Heart left ventricle (tissue), 16 donors: ENCODE results near the gene LRRC32. TPM values are rescaled to one million over a fixed set of nuclear protein-coding genes. Genes with fewer than 3 reads are reported as not detected.

Experiments
- ATAC-seq, 4 donors: fragments of 200-7000 bp; cut with Tn5 transposase; one replicate each; pipeline ENCODE4 v1.9.1; 2020 to 2022; ENCODE audit warnings: moderate library complexity in 4 of 4, mild to moderate bottlenecking in 3 of 4, moderate number of reproducible peaks in 1 of 4
- DNase-seq, 5 donors: peaks; one replicate each; pipeline ENCODE4 v3.0.0-alpha.2; 2020
- H3K27ac ChIP-seq, 12 donors: fragments of 200-600 bp; sonication (generic) in 4 of 12; one replicate each; pipeline versions ENCODE4 v1.5.0 to v1.8.0; 2016 to 2022; ENCODE audit warnings: mild to moderate bottlenecking in 2 of 12
- H3K27me3 ChIP-seq, 9 donors: fragments of 200-600 bp; sonication (generic) in 2 of 9; one replicate each; pipeline versions ENCODE4 v1.5.1 to v1.8.0; 2016 to 2022; ENCODE audit warnings: mild to moderate bottlenecking in 3 of 9
- H3K36me3 ChIP-seq, 9 donors: fragments of 200-600 bp; sonication (generic) in 2 of 9; one replicate each; pipeline versions ENCODE4 v1.5.0 to v1.8.0; 2018 to 2022; ENCODE audit warnings: mild to moderate bottlenecking in 2 of 9
- H3K4me1 ChIP-seq, 12 donors: fragments of 200-600 bp; sonication (generic) in 4 of 12; one replicate each; pipeline versions ENCODE4 v1.5.0 to v1.8.0; 2016 to 2022; ENCODE audit warnings: mild to moderate bottlenecking in 3 of 12
- H3K4me3 ChIP-seq, 12 donors: fragments of 200-600 bp; sonication (generic) in 4 of 12; one replicate each; pipeline versions ENCODE4 v1.5.0 to v1.8.0; 2017 to 2022; ENCODE audit warnings: mild to moderate bottlenecking in 9 of 12, moderate library complexity in 4 of 12
- H3K9me3 ChIP-seq, 12 donors: fragments of 200-600 bp; sonication (generic) in 4 of 12; one replicate each; pipeline versions ENCODE4 v1.5.0 to v1.8.0; 2016 to 2022; ENCODE audit warnings: mild to moderate bottlenecking in 1 of 12
- POLR2A ChIP-seq, 2 donors: fragments of 450-650 bp; IDR thresholded peaks; one replicate each; pipeline ENCODE4 v1.6.1; 2017; ENCODE audit warnings: antibody characterized with exemption in 2 of 2, mild to moderate bottlenecking in 2 of 2, moderate library complexity in 2 of 2
- WGBS, 4 donors: extraction: QIAGEN DNeasy Blood & Tissue Kit in 2 of 4; methylation state at CpG; one replicate each; pipeline versions ENCODE4 v1.1.5 to v1.1.7; 2013 to 2018; 5-methylcytosine and 5-hydroxymethylcytosine counted together
- intact Hi-C, 10 donors: fragments of 100-400 bp; cut with DNase I; formaldehyde crosslinking; loops; one replicate each; pipeline versions ENCODE4 v1.11.1 to v1.14.2; 2022
- polyA plus RNA-seq, 2 donors: library from polyadenylated mRNA; stranded (reverse); fragments of 200-250 nt; gene quantifications; one replicate each; pipeline ENCODE4 v1.2.3, GENCODE V29; 2013
- total RNA-seq, 9 donors: library from RNA; depleted of rRNA in 2 of 9; stranded (reverse); fragments of >200 nt in 2 of 9; fragmentation: NEBNext Ultra II Directional in 3 of 9; extraction: Animal tissue kit (Norgen Biotek cat#: 25700) in 3 of 9; gene quantifications; one replicate each; pipeline versions ENCODE4 v1.1.0 to v1.2.4, GENCODE V29; 2016 to 2023
- TF ChIP-seq, protein P1 (sequence below), 12 donors: fragments of 200-600 bp; sonication (generic) in 4 of 12; IDR thresholded peaks; one replicate each; pipeline versions ENCODE4 v1.5.0 to v1.8.0; 2018 to 2022; ENCODE audit warnings: antibody characterized with exemption in 12 of 12, mild to moderate bottlenecking in 5 of 12
- donor health status: ischemic (EF 13 %, LVEDD 7.1; RV severe dilation, severe dysfunction).
- donor health status: healthy with polysubstance abuse.
- donor health status: DM: no; HTN: yes; CAD: no.
- donor health status: DM: no; HTN: no; CAD: no.
- donor health status: ischemic (EF 25% LVEDD 6.9; RV normal size, moderate dysfunction).
- donor health status: ischemic (EF 25% LVEDD 5.7; RV mildly dilated, moderate dysfunction).
- donor health status: healthy.
- donor health status: DM: yes; HTN: yes; CAD: no.
- donor health status: ischemic (EF 35%, LVEDD 5.7; RV mildly dilated, moderate dysfunction).
- donor health status: nonischemic (EF 11% LVEDD 7.7; RV severe dilation, severe dysfunction).
- donor health status: DM: yes; HTN: yes; CAD: no.
- donor health status: PGD.
- donor health status: ischemic (EF 29% LVEDD 5.4; RV normal size, mild dysfunction).
- donor health status: nonischemic (EF 23%, LVEDD 6.1; RV moderate dilation, normal function).

The LRRC32 gene
- total and polyA plus RNA-seq, 11 donors = 20.1 to 79.0 (median 44.6) TPM

- Histone ChIP-seq H3K27me3 (no peaks in the 10 kb centered on the region), H3K4me1 (peaks cover 0 to 3% (median 0%) of the 10 kb centered on the region in 12 donors), H3K4me3 (no peak overlapping the region), H3K36me3 (no peaks in the 10 kb centered on the region), H3K9me3 (no peaks in the 10 kb centered on the region), H3K27ac (no peak overlapping the region)
- 92 to 95% (median 94%) methylated on average over 10 to 12 of the region's 12 CpGs for WGBS, 4 donors
- intact Hi-C loops = no loop called here
- no peak for TF ChIP-seq POLR2A (IDR thresholded peaks at IDR 0.05)
- TF ChIP-seq, protein P1, sequence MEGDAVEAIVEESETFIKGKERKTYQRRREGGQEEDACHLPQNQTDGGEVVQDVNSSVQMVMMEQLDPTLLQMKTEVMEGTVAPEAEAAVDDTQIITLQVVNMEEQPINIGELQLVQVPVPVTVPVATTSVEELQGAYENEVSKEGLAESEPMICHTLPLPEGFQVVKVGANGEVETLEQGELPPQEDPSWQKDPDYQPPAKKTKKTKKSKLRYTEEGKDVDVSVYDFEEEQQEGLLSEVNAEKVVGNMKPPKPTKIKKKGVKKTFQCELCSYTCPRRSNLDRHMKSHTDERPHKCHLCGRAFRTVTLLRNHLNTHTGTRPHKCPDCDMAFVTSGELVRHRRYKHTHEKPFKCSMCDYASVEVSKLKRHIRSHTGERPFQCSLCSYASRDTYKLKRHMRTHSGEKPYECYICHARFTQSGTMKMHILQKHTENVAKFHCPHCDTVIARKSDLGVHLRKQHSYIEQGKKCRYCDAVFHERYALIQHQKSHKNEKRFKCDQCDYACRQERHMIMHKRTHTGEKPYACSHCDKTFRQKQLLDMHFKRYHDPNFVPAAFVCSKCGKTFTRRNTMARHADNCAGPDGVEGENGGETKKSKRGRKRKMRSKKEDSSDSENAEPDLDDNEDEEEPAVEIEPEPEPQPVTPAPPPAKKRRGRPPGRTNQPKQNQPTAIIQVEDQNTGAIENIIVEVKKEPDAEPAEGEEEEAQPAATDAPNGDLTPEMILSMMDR (IDR thresholded peaks at IDR 0.05) = no peak
- DNase-seq = peak in 1 of 5 donors; percentile 33
- ATAC-seq = no peak
Measured at GRCh38 chr11:76696756-76697155, 26.2 kb upstream of the LRRC32 start.

- Histone ChIP-seq H3K27ac (no peak overlapping the region), H3K4me1 (peaks cover 0 to 3% (median 0%) of the 10 kb centered on the region in 12 donors), H3K9me3 (no peaks in the 10 kb centered on the region), H3K36me3 (no peaks in the 10 kb centered on the region), H3K4me3 (no peak overlapping the region), H3K27me3 (no peaks in the 10 kb centered on the region)
- ATAC-seq = no peak
- TF ChIP-seq, protein P1 (IDR thresholded peaks at IDR 0.05) = no peak
- no peak for TF ChIP-seq POLR2A (IDR thresholded peaks at IDR 0.05)
- intact Hi-C loops = no loop called here
- DNase-seq = peak in 1 of 5 donors; percentile 14
- 67 to 95% (median 89%) methylated on average over 6 of the region's 6 CpGs for WGBS, 4 donors
Measured at GRCh38 chr11:76695771-76696170, 25.2 kb upstream of the LRRC32 start.

DNA sequence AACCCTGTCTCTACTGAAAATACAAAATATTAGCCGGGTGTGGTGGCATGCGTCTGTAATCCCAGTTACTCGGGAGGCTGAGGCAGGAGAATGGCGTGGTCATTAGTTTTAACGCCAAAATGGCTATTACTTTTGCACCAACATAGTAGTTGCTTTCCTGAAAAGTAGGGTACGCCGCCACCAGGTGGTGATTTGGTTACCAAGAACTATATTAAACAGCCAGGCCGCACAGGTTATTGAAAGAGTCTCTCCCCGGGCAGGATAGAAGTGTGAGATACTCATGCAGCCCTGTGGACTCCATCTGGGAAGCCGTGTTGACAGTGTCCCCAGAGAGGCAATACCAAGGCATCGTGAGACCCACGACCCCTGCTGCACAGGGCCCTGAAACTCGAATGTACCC lies 24.6 kb upstream of the LRRC32 start:
- Histone ChIP-seq H3K4me3 (no peak overlapping the region), H3K4me1 (no peaks in the 10 kb centered on the region), H3K27ac (no peak overlapping the region), H3K27me3 (no peaks in the 10 kb centered on the region), H3K9me3 (no peaks in the 10 kb centered on the region), H3K36me3 (no peaks in the 10 kb centered on the region)
- no peak for TF ChIP-seq POLR2A (IDR thresholded peaks at IDR 0.05)
- TF ChIP-seq, protein P1 (IDR thresholded peaks at IDR 0.05) = no peak
- ATAC-seq = no peak
- intact Hi-C loops = no loop called here
- DNase-seq = peak in 1 of 5 donors; percentile 14
- 85 to 92% (median 86%) methylated on average over 13 of the region's 13 CpGs for WGBS, 4 donors

- Histone ChIP-seq H3K4me1 (no peaks in the 10 kb centered on the region), H3K27ac (no peak overlapping the region), H3K27me3 (no peaks in the 10 kb centered on the region), H3K36me3 (no peaks in the 10 kb centered on the region), H3K4me3 (no peak overlapping the region), H3K9me3 (no peaks in the 10 kb centered on the region)
- ATAC-seq = no peak
- no peak for TF ChIP-seq POLR2A (IDR thresholded peaks at IDR 0.05)
- TF ChIP-seq, protein P1 (IDR thresholded peaks at IDR 0.05) = no peak
- DNase-seq = no peak
- intact Hi-C loops = no loop called here
- WGBS, 4 donors = 75 to 82% (median 81%) methylated on average over 7 of the region's 7 CpGs
Measured at GRCh38 chr11:76694664-76695063, 24.1 kb upstream of the LRRC32 start.
